Measurements from ENCODE around the gene TLR3.
A peak's percentile ranks its signal among the peaks of the same experiment; 100 is the strongest.

Gene TLR3

GRCh38 chr4:186108391-186108790 lies 39.4 kb downstream of the TLR3 start:
- peaks cover 46% of the 10 kb centered on the region for H3K27me3 Mint-ChIP-seq
- no peak for ATAC-seq
- H3K9me3 Mint-ChIP-seq: no peaks in the 10 kb centered on the region
- H3K4me1 Mint-ChIP-seq: peaks cover 6% of the 10 kb centered on the region
- H3K27ac Mint-ChIP-seq: no peak overlapping the region
- no peak overlapping the region for H3K4me3 Mint-ChIP-seq
- H3K36me3 Mint-ChIP-seq: no peaks in the 10 kb centered on the region

DNA sequence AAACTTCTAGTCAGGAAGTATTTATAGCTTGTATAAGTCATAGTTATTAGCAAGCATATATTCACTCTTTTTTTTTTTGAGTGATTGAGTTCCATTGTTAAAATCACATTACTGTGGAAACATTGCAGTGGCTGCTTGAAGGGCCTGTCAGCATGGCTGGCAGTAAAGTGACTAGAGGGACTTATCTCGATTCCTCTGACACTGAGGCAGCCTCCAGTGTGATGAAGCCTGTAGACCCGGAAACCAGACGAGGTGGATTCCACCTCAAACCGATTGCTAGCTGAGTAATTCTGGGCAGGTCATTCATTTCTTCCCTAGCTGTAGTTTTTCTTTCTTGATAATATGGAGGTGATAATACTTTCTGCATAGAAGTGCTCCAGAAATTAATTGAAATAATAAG lies 40.3 kb downstream of the TLR3 start:
- Mint-ChIP-seq H3K4me1 (peaks cover 6% of the 10 kb centered on the region), H3K9me3 (no peaks in the 10 kb centered on the region), H3K27ac (no peak overlapping the region), H3K4me3 (no peak overlapping the region), H3K27me3 (peaks cover 37% of the 10 kb centered on the region), H3K36me3 (no peaks in the 10 kb centered on the region)
- ATAC-seq: no peak

DNA sequence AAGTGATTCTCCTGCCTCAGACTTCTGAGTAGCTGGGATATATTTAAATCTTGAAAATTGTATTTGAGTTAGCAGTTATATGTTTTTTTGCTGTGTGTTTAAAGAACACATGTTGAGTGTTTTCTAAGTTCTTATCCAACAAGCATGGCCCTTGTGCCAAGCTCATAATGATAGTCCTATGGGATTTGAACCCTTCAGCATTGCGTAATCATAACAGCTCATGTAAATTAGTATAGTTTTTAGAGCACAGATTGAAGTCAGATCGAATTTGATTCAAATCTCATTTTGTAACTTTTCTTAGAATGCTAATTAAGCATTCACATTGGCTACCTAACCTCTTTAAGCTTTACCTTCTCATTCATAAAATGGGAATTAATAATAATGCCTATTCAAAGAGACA lies 47.7 kb downstream of the TLR3 start:
- Mint-ChIP-seq H3K4me1 (no peaks in the 10 kb centered on the region), H3K36me3 (no peaks in the 10 kb centered on the region), H3K27me3 (peaks cover 23% of the 10 kb centered on the region), H3K27ac (no peak overlapping the region), H3K4me3 (no peak overlapping the region), H3K9me3 (no peaks in the 10 kb centered on the region)
- ATAC-seq: no peak

DNA sequence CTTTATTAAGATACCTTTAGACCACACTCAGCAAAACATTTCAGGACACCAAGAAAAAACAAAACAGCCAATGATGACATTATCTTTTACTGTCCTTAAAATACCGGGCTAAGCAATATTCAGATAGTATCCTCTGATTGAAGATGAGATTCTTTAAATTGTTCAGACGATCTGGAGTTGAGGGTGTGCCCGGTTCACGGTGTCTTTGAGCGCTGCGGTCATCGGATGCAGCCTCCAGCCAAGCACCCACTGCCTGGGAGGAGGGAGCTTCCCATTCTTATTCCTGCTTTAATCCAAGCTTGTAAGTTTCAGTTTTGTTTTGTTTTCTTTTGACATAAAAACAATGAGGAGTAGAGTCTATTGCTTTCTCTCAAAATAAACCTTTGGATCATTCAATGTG lies 49.6 kb downstream of the TLR3 start:
- Mint-ChIP-seq H3K36me3 (no peaks in the 10 kb centered on the region), H3K27ac (no peak overlapping the region), H3K27me3 (peaks cover 23% of the 10 kb centered on the region), H3K9me3 (no peaks in the 10 kb centered on the region), H3K4me3 (no peak overlapping the region), H3K4me1 (no peaks in the 10 kb centered on the region)
- ATAC-seq: no peak

GRCh38 chr4:186121057-186121456 lies 52.1 kb downstream of the TLR3 start:
- ATAC-seq: no peak
- Mint-ChIP-seq H3K27ac (no peak overlapping the region), H3K4me3 (no peak overlapping the region), H3K27me3 (peaks cover 23% of the 10 kb centered on the region), H3K36me3 (no peaks in the 10 kb centered on the region), H3K4me1 (no peaks in the 10 kb centered on the region), H3K9me3 (no peaks in the 10 kb centered on the region)

- ATAC-seq: no peak
- no peaks in the 10 kb centered on the region for H3K9me3 Mint-ChIP-seq
- H3K4me1 Mint-ChIP-seq: peaks cover 1% of the 10 kb centered on the region
- H3K36me3 Mint-ChIP-seq: no peaks in the 10 kb centered on the region
- no peak overlapping the region for H3K27ac Mint-ChIP-seq
- no peaks in the 10 kb centered on the region for H3K27me3 Mint-ChIP-seq
- no peak overlapping the region for H3K4me3 Mint-ChIP-seq
These were observed 59.9 kb downstream of the TLR3 start for GRCh38 chr4:186128842-186129241.

- Mint-ChIP-seq H3K36me3 (no peaks in the 10 kb centered on the region), H3K4me3 (no peak overlapping the region), H3K27ac (no peak overlapping the region), H3K4me1 (peaks cover 11% of the 10 kb centered on the region), H3K27me3 (no peaks in the 10 kb centered on the region), H3K9me3 (no peaks in the 10 kb centered on the region)
- no peak for ATAC-seq
These were observed 63.0 kb downstream of the TLR3 start for GRCh38 chr4:186131935-186132334.

DNA sequence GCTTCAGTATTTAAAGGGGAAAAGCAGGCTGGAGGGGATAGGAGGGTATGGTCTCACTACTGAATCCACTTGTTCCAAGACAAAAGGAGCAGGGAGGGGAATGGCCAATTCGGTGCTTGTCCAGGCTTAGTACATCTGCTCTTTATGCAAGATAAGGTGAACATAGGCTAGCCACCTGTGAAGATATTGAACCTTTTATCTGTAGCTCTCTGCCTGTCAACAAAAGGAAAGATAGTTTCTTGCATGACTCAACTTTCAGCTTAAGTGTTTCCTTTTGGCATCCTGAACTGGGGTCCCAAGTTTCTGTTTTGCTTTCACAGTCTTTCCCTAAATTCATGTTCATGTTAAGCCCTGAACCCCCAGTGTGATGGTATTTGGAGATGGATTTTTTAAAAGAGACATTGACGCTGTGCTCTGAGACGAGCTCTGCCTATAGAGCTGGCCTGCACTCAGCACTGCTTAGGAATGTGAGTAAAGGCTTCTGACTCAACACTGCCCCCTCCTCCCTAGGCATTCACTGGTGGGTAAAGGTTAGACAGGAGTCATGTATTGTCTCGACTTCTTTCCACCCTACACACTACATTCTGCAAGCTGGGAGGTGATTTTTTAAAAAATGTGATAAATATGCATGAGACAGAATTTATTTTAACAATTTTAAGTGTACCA lies 63.8 kb downstream of the TLR3 start:
- ATAC-seq: no peak
- Mint-ChIP-seq H3K9me3 (no peaks in the 10 kb centered on the region), H3K27ac (peak overlapping the region; percentile 93)

GRCh38 chr4:186134257-186134656 lies 65.3 kb downstream of the TLR3 start:
- H3K4me3 Mint-ChIP-seq: peak overlapping the region; percentile 67
- H3K4me1 Mint-ChIP-seq: peaks cover 11% of the 10 kb centered on the region
- peak overlapping the region; percentile 93 for H3K27ac Mint-ChIP-seq
- H3K36me3 Mint-ChIP-seq: no peaks in the 10 kb centered on the region
- ATAC-seq: peak; percentile 96
- H3K9me3 Mint-ChIP-seq: no peaks in the 10 kb centered on the region
- no peaks in the 10 kb centered on the region for H3K27me3 Mint-ChIP-seq

More for the DNA sequence above, 63.8 kb downstream of the TLR3 start:
- Mint-ChIP-seq H3K4me3 (no peak overlapping the region), H3K4me1 (peaks cover 11% of the 10 kb centered on the region), H3K36me3 (no peaks in the 10 kb centered on the region), H3K27me3 (no peaks in the 10 kb centered on the region)

DNA sequence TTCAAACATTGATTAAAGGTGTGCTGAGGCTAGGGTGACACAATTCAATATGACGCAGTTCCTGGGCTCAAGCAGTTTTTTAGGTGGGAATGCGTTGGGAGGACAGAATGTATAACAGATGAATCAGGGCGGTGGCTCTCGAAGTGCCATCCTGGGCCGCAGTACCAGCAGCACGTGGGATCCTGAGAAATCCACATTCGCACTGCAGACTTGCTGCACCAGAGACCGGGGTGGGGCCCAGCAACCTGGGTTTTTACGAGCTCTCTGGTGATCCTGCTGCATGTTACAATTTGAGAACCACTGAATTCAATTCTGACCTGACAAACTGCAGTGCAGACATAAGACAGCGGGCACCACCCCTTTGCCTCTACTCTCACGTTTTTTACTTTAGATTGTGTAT lies 65.9 kb downstream of the TLR3 start:
- Mint-ChIP-seq H3K27ac (no peak overlapping the region), H3K4me1 (peaks cover 11% of the 10 kb centered on the region), H3K9me3 (no peaks in the 10 kb centered on the region), H3K36me3 (no peaks in the 10 kb centered on the region), H3K27me3 (no peaks in the 10 kb centered on the region), H3K4me3 (no peak overlapping the region)
- no peak for ATAC-seq

DNA sequence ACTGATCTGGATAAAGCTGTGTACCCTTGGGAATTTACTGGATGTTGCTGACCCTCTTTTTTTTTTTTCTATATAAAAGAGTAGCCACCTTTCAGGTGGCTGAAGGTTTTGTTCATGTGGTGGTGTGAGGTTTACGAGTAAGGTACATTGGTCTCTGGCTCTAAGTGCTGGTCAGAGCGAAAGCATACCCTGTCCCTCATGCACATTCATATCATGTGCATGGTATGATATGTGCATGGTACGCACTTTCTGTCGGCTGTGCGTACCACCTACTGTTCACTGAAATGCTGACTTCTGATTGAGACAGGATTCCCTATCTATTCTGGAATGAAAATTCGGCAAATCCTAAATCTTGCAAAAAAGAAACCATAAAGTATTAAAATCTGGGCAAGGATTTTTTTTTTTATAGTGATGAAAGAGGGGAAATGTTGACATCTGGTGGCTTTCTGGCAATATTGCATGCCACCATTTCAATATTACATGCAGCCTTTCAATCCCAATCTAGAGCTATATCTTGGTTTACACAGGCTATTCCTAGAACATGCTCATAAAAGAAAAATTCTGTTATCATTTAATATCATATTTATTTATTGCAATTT lies 68.3 kb downstream of the TLR3 start:
- no peak for ATAC-seq
- peaks cover 11% of the 10 kb centered on the region for H3K4me1 Mint-ChIP-seq
- no peaks in the 10 kb centered on the region for H3K36me3 Mint-ChIP-seq
- no peak overlapping the region for H3K27ac Mint-ChIP-seq
- no peaks in the 10 kb centered on the region for H3K9me3 Mint-ChIP-seq
- H3K4me3 Mint-ChIP-seq: no peak overlapping the region
- H3K27me3 Mint-ChIP-seq: no peaks in the 10 kb centered on the region

All from stimulated activated memory B cell treated with anti-CD40 and anti-IgM and Interleukin-4, amounts not matched to agents 10 μg/mL and 1 μg/mL and 100 μg/mL, for 72 hours (primary cell).